Skeletal muscle tissue (tissue), 4 donors: ENCODE results near the gene PPL. TPM values are rescaled to one million over a fixed set of nuclear protein-coding genes. Genes with fewer than 3 reads are reported as not detected.
"Not testable (repeated sequence)": the region's sequence is repeated elsewhere in the genome, so short reads cannot be mapped to it uniquely, and the experiment has no call there.

Experiments
- H3K27ac ChIP-seq: one replicate; pipeline ENCODE4 v1.7.0; 2013; ENCODE audit warnings: mild to moderate bottlenecking, low read depth, low read length, inconsistent platforms
- H3K27me3 ChIP-seq, 3 donors: one replicate each; pipeline ENCODE4 v1.7.0; 2013; ENCODE audit warnings: low read length in 3 of 3; ENCODE audit not compliant: control insufficient read depth in 3 of 3, insufficient read depth in 3 of 3
- H3K36me3 ChIP-seq, 3 donors: one replicate each; pipeline ENCODE4 v1.7.0; 2013; ENCODE audit warnings: low read length in 3 of 3; ENCODE audit not compliant: control insufficient read depth in 3 of 3, insufficient read depth in 3 of 3
- H3K4me1 ChIP-seq, 3 donors: one replicate each; pipeline ENCODE4 v1.7.0; 2013; ENCODE audit warnings: low read length in 3 of 3, mild to moderate bottlenecking in 3 of 3; ENCODE audit not compliant: control insufficient read depth in 3 of 3, insufficient read depth in 3 of 3
- H3K4me3 ChIP-seq, 3 donors: one replicate each; pipeline ENCODE4 v1.7.0; 2013; ENCODE audit warnings: low read length in 3 of 3
- H3K9ac ChIP-seq, 3 donors: one replicate each; pipeline ENCODE4 v1.7.0; 2013; ENCODE audit warnings: low read length in 3 of 3, mild to moderate bottlenecking in 3 of 3, moderate library complexity in 2 of 3, low read depth in 1 of 3
- H3K9me3 ChIP-seq, 3 donors: one replicate each; pipeline ENCODE4 v1.7.0; 2013; ENCODE audit warnings: low read length in 3 of 3; ENCODE audit not compliant: control insufficient read depth in 3 of 3
- total RNA-seq: library from RNA; depleted of rRNA; stranded (reverse); fragments of >200 nt; gene quantifications from one replicate; pipeline ENCODE4 v1.2.3, GENCODE V29; 2014
- donor health status: Osteomylitis.

PPL gene
- total RNA-seq, 1 donor from 2014 or later: 1.6 TPM

GRCh38 chr16:4900036-4900435 is 36.9 kb downstream of the PPL start:
- H3K4me1 ChIP-seq: no peaks in the 10 kb centered on the region
- no peak overlapping the region for H3K9ac ChIP-seq
- H3K4me3 ChIP-seq: no peak overlapping the region
- peaks cover 0 to 5% (median 0%) of the 10 kb centered on the region in 3 donors for H3K27me3 ChIP-seq
- no peaks in the 10 kb centered on the region for H3K9me3 ChIP-seq
- H3K36me3 ChIP-seq: peaks cover 0 to 11% (median 6%) of the 10 kb centered on the region in 3 donors
- H3K27ac ChIP-seq: no peak overlapping the region

GRCh38 chr16:4899474-4899846 is 37.5 kb downstream of the PPL start:
- Histone ChIP-seq H3K4me1 (no peaks in the 10 kb centered on the region), H3K4me3 (no peak overlapping the region), H3K9ac (no peak overlapping the region), H3K36me3 (peaks cover 0 to 11% (median 8%) of the 10 kb centered on the region in 3 donors), H3K27ac (no peak overlapping the region), H3K9me3 (no peaks in the 10 kb centered on the region), H3K27me3 (peaks cover 0 to 3% (median 0%) of the 10 kb centered on the region in 3 donors)

GRCh38 chr16:4898811-4899473 is 38.0 kb downstream of the PPL start:
- Histone ChIP-seq H3K9ac (no peak overlapping the region), H3K4me1 (no peaks in the 10 kb centered on the region), H3K27me3 (no peaks in the 10 kb centered on the region), H3K36me3 (peaks cover 0 to 11% (median 8%) of the 10 kb centered on the region in 3 donors), H3K4me3 (no peak overlapping the region), H3K9me3 (no peaks in the 10 kb centered on the region), H3K27ac (no peak overlapping the region)

- peaks cover 7 to 11% (median 8%) of the 10 kb centered on the region in 3 donors for H3K4me1 ChIP-seq
- peaks cover 0 to 11% (median 10%) of the 10 kb centered on the region in 3 donors for H3K36me3 ChIP-seq
- no peak overlapping the region for H3K27ac ChIP-seq
- no peaks in the 10 kb centered on the region for H3K27me3 ChIP-seq
- no peak overlapping the region for H3K9ac ChIP-seq
- no peaks in the 10 kb centered on the region for H3K9me3 ChIP-seq
- no peak overlapping the region for H3K4me3 ChIP-seq
Measured at GRCh38 chr16:4897328-4897727, 39.6 kb downstream of the PPL start.

GRCh38 chr16:4896761-4897160 is 40.2 kb downstream of the PPL start:
- Histone ChIP-seq H3K4me1 (peaks cover 7 to 12% (median 10%) of the 10 kb centered on the region in 3 donors), H3K36me3 (peaks cover 0 to 13% (median 10%) of the 10 kb centered on the region in 3 donors)
- not testable (repeated sequence) for H3K9me3 ChIP-seq, H3K27me3 ChIP-seq, H3K9ac ChIP-seq, H3K4me3 ChIP-seq, H3K27ac ChIP-seq

- peaks cover 0 to 19% (median 12%) of the 10 kb centered on the region in 3 donors for H3K36me3 ChIP-seq
- H3K4me1 ChIP-seq: peaks cover 7 to 12% (median 10%) of the 10 kb centered on the region in 3 donors
- H3K9ac ChIP-seq: no peak overlapping the region
Measured at GRCh38 chr16:4895366-4895765, 41.6 kb downstream of the PPL start.

GRCh38 chr16:4894276-4895150 is 42.4 kb downstream of the PPL start:
- H3K9ac ChIP-seq: no peak overlapping the region
- no peaks in the 10 kb centered on the region for H3K27me3 ChIP-seq
- no peak overlapping the region for H3K4me3 ChIP-seq
- H3K36me3 ChIP-seq: peaks cover 0 to 18% (median 9%) of the 10 kb centered on the region in 3 donors
- H3K4me1 ChIP-seq: peaks cover 7 to 12% (median 10%) of the 10 kb centered on the region in 3 donors
- H3K9me3 ChIP-seq: no peaks in the 10 kb centered on the region
- H3K27ac ChIP-seq: no peak overlapping the region

More at GRCh38 chr16:4895366-4895765, 41.6 kb downstream of the PPL start:
- Histone ChIP-seq H3K27me3 (no peaks in the 10 kb centered on the region), H3K4me3 (no peak overlapping the region), H3K27ac (no peak overlapping the region), H3K9me3 (no peaks in the 10 kb centered on the region)

GRCh38 chr16:4893103-4893862 is 43.7 kb downstream of the PPL start:
- H3K9me3 ChIP-seq: no peaks in the 10 kb centered on the region
- peak overlapping the region in 1 of 3 donors; percentile 33 for H3K9ac ChIP-seq
- no peak overlapping the region for H3K27ac ChIP-seq
- H3K4me1 ChIP-seq: peaks cover 7 to 12% (median 10%) of the 10 kb centered on the region in 3 donors
- no peak overlapping the region for H3K4me3 ChIP-seq
- no peaks in the 10 kb centered on the region for H3K27me3 ChIP-seq
- peaks cover 0 to 11% (median 8%) of the 10 kb centered on the region in 3 donors for H3K36me3 ChIP-seq

GRCh38 chr16:4892361-4893102 is 44.4 kb downstream of the PPL start:
- Histone ChIP-seq H3K4me3 (no peak overlapping the region), H3K4me1 (peaks cover 7 to 12% (median 10%) of the 10 kb centered on the region in 3 donors), H3K27ac (no peak overlapping the region), H3K9ac (peak overlapping the region in 1 of 3 donors; percentile 33), H3K36me3 (peaks cover 6 to 18% (median 11%) of the 10 kb centered on the region in 3 donors), H3K9me3 (no peaks in the 10 kb centered on the region), H3K27me3 (no peaks in the 10 kb centered on the region)
